ENCODE measurements around the gene PAX7. TPM values are rescaled to one million over a fixed set of nuclear protein-coding genes. Genes with fewer than 3 reads are reported as not detected.

The PAX7 gene
- total RNA-seq (2012; rRNA removed): not detected in 2 replicates
- not detected in 2 replicates for polyA plus RNA-seq (2012; rRNA removed)
- not detected in 2 replicates for polyA plus RNA-seq (2012; cell fraction: cytosol; rRNA removed)
- polyA plus RNA-seq (2012; cell fraction: nucleus; rRNA removed; ENCODE audit: low replicate concordance): not detected in 2 replicates
- Bru-seq, nascent RNA: percentile 1 among the genes with signal in this experiment
- BruChase-seq, experiment 1, labeled RNA remaining after a 6-hour chase: percentile 2 among the genes with signal in this experiment
- BruChase-seq, experiment 2, labeled RNA remaining after a 2-hour chase: percentile 2 among the genes with signal in this experiment
- long read RNA-seq: 0 reads

GRCh38 chr1:18630511-18631495, at the start of gene PAX7:
Gene PAX7, plus strand, starts transcription at chr1:18630846. Its CDS starts 758 bp downstream, at chr1:18631604.
- Histone ChIP-seq H2AFZ (replicated peaks; ENCODE audit: low read length, poor library complexity) (no peak within 1 kb of the TSS), H3K4me2 (ENCODE audit: low read depth, low read length) (no peak within 1 kb of the TSS)
- dilution Hi-C loops (cut with HindIII; ENCODE audit: low sequenced_read_pairs, unreplicated experiment): no loop called here

More at GRCh38 chr1:18630511-18631495, at the start of gene PAX7:
- H2AK9ac ChIP-seq (replicated peaks; ENCODE audit: low read depth, low read length, poor library complexity): no peak within 1 kb of the TSS
- H3K9me3 ChIP-seq (ENCODE audit: control insufficient read depth, insufficient read depth, low read length): no peaks in the 10 kb centered on the region
- no peak within 1 kb of the TSS for H3K9ac ChIP-seq (ENCODE audit: low read depth, low read length)
- no peak within 1 kb of the TSS for H3K23ac ChIP-seq (ENCODE audit: low read depth, low read length)
- no peak within 1 kb of the TSS for H3K4ac ChIP-seq (ENCODE audit: low read depth, low read length)
- CTCF ChIA-PET: no interaction called here
- no peak within 1 kb of the TSS for H2BK15ac ChIP-seq (ENCODE audit: low read depth, low read length)
- H3K14ac ChIP-seq (replicated peaks; ENCODE audit: low read depth, low read length): no peak within 1 kb of the TSS
- no peak within 1 kb of the TSS for H4K5ac ChIP-seq (ENCODE audit: low read depth, low read length)
- H4K20me1 ChIP-seq (ENCODE audit: insufficient read depth, low read length): no peaks in the 10 kb centered on the region
- H3K4me3 ChIP-seq (ENCODE audit: insufficient read depth, low read depth, low read length): no peak within 1 kb of the TSS
- in situ Hi-C loops (cut with MboI; ENCODE audit: low sequenced_read_pairs): no loop called here
- no peak within 1 kb of the TSS for H4K8ac ChIP-seq (ENCODE audit: low read depth in 2 of 2, low read length in 2 of 2)
- ATAC-seq (ENCODE audit: low read depth) (no peak), DNase-seq (no peak)
- H2BK20ac ChIP-seq (ENCODE audit: low read depth, low read length): no peak within 1 kb of the TSS
- no peaks in the 10 kb centered on the region for H3K9me1 ChIP-seq (ENCODE audit: insufficient read depth, low read length)
- no peaks in the 10 kb centered on the region for H3K4me1 ChIP-seq (ENCODE audit: control insufficient read depth, insufficient read depth, low read length)
- H3K18ac ChIP-seq (ENCODE audit: low read depth, low read length): no peak within 1 kb of the TSS
- H4K91ac ChIP-seq (ENCODE audit: insufficient read depth, low read depth, low read length): no peak within 1 kb of the TSS
- H2BK120ac ChIP-seq (ENCODE audit: low read depth, low read length): no peak within 1 kb of the TSS
- no peak within 1 kb of the TSS for H2AK5ac ChIP-seq (ENCODE audit: low read depth, low read length)
- intact Hi-C loops (cut with micrococcal nuclease): no loop called here
- no peaks in the 10 kb centered on the region for H3K36me3 ChIP-seq (ENCODE audit: control insufficient read depth, insufficient read depth, low read length)
- no peak within 1 kb of the TSS for H2BK5ac ChIP-seq (ENCODE audit: low read depth, low read length, poor library complexity, severe bottlenecking)
- H3K27ac ChIP-seq (ENCODE audit: insufficient read depth, low read length): no peak within 1 kb of the TSS
- H3K79me1 ChIP-seq (ENCODE audit: low read depth in 1 of 2, low read length in 2 of 2): no peaks in the 10 kb centered on the region
- POLR2A ChIA-PET (ENCODE audit: unreplicated experiment): no interaction called here
- H3K56ac ChIP-seq (ENCODE audit: extremely low read depth, insufficient read depth, low read length): no peak within 1 kb of the TSS
- TF ChIP-seq USF2 (IDR thresholded peaks at IDR 0.05; ENCODE audit: low read depth, low read length) (no peak), MAFK (IDR thresholded peaks at IDR 0.05; ENCODE audit: low read depth, low read length) (no peak), MXI1 (IDR thresholded peaks at IDR 0.05; ENCODE audit: borderline replicate concordance, low read depth, low read length) (no peak)
- no CpG with 5 or more reads among the region's 70 CpGs for WGBS, 2 experiments (ENCODE audit: extremely low coverage in 2 of 2, insufficient read length in 1 of 2)
- H3K27me3 ChIP-seq (ENCODE audit: control insufficient read depth, insufficient read depth, low read length): peaks cover 73% of the 10 kb centered on the region
- BruUV-seq (replicated peaks): no TSS peak

All from IMR-90 (cell line).